HL-60 (cell line): ENCODE measurements around the gene ROBO4.

ENCODE experiments used
- GABPA ChIP-seq: IDR thresholded peaks from 2 replicates; pipeline ENCODE4 v1.6.1; 2012; ENCODE audit warnings: low read depth
- POLR2AphosphoS5 ChIP-seq: IDR thresholded peaks from 2 replicates; pipeline ENCODE4 v1.6.1; 2012; ENCODE audit warnings: low read depth
- TF ChIP-seq, protein P1 (sequence below): IDR thresholded peaks from one replicate; pipeline ENCODE4 v1.5.1; 2011; ENCODE audit warnings: low read length, control low read depth, inconsistent platforms; ENCODE audit not compliant: insufficient read depth
- TF ChIP-seq, protein P2 (sequence below): IDR thresholded peaks from 2 replicates; pipeline ENCODE4 v1.6.1; 2012; ENCODE audit warnings: low read depth; ENCODE audit not compliant: insufficient replicate concordance

DNA sequence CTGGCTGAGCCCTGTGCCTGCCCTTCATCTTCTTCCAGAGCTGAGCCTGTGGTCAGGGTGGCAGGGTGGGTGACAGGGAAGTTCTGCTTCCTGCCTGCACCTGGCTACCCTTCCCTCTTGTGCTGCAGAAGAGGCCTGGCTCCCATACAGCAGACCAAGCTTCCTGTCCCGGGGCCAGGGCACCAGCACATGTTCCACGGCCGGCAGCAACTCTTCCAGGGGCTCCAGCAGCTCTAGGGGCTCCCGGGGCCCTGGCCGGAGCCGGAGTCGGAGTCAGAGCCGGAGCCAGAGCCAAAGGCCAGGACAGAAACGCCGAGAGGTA lies 17.4 kb downstream of the ROBO4 start:
- no peak for TF ChIP-seq POLR2AphosphoS5
- TF ChIP-seq, protein P1, sequence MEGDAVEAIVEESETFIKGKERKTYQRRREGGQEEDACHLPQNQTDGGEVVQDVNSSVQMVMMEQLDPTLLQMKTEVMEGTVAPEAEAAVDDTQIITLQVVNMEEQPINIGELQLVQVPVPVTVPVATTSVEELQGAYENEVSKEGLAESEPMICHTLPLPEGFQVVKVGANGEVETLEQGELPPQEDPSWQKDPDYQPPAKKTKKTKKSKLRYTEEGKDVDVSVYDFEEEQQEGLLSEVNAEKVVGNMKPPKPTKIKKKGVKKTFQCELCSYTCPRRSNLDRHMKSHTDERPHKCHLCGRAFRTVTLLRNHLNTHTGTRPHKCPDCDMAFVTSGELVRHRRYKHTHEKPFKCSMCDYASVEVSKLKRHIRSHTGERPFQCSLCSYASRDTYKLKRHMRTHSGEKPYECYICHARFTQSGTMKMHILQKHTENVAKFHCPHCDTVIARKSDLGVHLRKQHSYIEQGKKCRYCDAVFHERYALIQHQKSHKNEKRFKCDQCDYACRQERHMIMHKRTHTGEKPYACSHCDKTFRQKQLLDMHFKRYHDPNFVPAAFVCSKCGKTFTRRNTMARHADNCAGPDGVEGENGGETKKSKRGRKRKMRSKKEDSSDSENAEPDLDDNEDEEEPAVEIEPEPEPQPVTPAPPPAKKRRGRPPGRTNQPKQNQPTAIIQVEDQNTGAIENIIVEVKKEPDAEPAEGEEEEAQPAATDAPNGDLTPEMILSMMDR = no peak
- TF ChIP-seq GABPA = no peak
- TF ChIP-seq, protein P2, sequence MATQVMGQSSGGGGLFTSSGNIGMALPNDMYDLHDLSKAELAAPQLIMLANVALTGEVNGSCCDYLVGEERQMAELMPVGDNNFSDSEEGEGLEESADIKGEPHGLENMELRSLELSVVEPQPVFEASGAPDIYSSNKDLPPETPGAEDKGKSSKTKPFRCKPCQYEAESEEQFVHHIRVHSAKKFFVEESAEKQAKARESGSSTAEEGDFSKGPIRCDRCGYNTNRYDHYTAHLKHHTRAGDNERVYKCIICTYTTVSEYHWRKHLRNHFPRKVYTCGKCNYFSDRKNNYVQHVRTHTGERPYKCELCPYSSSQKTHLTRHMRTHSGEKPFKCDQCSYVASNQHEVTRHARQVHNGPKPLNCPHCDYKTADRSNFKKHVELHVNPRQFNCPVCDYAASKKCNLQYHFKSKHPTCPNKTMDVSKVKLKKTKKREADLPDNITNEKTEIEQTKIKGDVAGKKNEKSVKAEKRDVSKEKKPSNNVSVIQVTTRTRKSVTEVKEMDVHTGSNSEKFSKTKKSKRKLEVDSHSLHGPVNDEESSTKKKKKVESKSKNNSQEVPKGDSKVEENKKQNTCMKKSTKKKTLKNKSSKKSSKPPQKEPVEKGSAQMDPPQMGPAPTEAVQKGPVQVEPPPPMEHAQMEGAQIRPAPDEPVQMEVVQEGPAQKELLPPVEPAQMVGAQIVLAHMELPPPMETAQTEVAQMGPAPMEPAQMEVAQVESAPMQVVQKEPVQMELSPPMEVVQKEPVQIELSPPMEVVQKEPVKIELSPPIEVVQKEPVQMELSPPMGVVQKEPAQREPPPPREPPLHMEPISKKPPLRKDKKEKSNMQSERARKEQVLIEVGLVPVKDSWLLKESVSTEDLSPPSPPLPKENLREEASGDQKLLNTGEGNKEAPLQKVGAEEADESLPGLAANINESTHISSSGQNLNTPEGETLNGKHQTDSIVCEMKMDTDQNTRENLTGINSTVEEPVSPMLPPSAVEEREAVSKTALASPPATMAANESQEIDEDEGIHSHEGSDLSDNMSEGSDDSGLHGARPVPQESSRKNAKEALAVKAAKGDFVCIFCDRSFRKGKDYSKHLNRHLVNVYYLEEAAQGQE = no peak
